GM12891 (cell line): Measurements from ENCODE around the gene DOP1B.

ENCODE experiments used
- PAX5 ChIP-seq: IDR thresholded peaks from 2 replicates; pipeline ENCODE4 v1.6.1; 2011; ENCODE audit warnings: low read length, moderate library complexity, mild to moderate bottlenecking; ENCODE audit not compliant: insufficient read depth, severe bottlenecking
- POLR2A ChIP-seq: IDR thresholded peaks from 2 replicates; pipeline ENCODE4 v1.6.1; 2011; ENCODE audit warnings: low read depth, low read length, control low read depth
- POLR2AphosphoS5 ChIP-seq: IDR thresholded peaks from 2 replicates; pipeline ENCODE4 v1.6.1; 2011; ENCODE audit warnings: low read depth, low read length, control low read depth
- SPI1 ChIP-seq: IDR thresholded peaks from 2 replicates; pipeline ENCODE4 v1.6.1; 2011; ENCODE audit warnings: low read depth, low read length, control low read depth
- TAF1 ChIP-seq: IDR thresholded peaks from 2 replicates; pipeline ENCODE4 v1.6.1; 2011; ENCODE audit warnings: low read depth, low read length, control low read depth

DNA sequence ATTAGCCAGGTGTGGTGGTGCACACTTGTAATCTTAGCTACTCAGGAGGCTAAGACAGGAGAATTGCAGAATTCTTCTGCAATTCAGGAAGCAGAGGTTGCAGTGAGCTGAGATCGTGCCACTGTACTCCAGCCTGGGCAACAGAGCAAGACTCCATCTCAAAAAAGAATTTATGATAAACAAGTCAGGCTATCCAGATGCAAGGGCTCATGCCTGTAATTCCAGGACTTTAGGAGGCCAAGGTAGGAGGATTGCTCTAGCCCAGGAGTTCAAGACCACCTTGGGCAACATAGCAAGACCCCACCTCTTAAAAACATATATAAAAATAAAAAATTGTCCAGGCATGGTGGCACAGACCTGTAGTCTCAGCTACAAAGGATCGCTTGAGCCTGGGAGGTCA is 32.2 kb upstream of the DOP1B start:
- TF ChIP-seq POLR2A: no peak
- TF ChIP-seq SPI1: no peak
- TF ChIP-seq POLR2AphosphoS5: no peak
- no peak for TF ChIP-seq TAF1
- no peak for TF ChIP-seq PAX5
